ENCODE data around the gene CD160. TPM values are rescaled to one million over a fixed set of nuclear protein-coding genes. Genes with fewer than 3 reads are reported as not detected.

The CD160 gene
- total and polyA plus RNA-seq, 2 of the 13 experiments (the other 11 are each of a cell fraction or from before 2014, with no cell fraction given) = 0.09 TPM; not detected in 1

DNA sequence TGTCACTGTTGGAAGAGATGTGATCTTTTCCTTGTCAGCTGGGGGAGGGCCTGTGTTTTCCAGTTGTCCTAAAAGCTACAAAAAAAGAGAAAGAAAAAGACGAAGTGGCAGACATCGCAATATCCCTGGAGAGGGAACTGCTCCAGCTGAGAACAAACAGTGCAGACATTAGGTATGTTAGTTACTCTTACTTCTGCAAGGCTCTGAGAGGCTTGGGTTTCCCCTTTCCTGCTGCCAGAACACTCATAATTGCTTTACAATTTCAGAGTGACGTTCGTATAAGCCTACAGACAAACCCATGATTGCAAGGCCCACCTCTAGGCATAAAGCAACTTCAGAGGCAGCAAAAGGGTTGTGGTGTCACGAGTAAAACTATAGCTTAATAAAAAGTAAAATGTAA is 31.1 kb downstream of the CD160 start:
- H3K9me3 ChIP-seq (ENCODE audit: low read length) = no peaks in the 10 kb centered on the region
- ChIA-PET CTCF (ENCODE audit: low intra/inter-chr PET ratio, low total read pairs) (no interaction called here), POLR2A (no interaction called here)
- H2AFZ ChIP-seq (ENCODE audit: low read length) = no peak overlapping the region
- TF ChIP-seq ZNF260 (CRISPR knock-in tag; IDR thresholded peaks at IDR 0.05; ENCODE audit: borderline replicate concordance, low read depth) (no peak), PRPF4 (IDR thresholded peaks at IDR 0.05; ENCODE audit: low read depth, low read length, poor library complexity, severe bottlenecking) (no peak), NFE2L1 (CRISPR knock-in tag; IDR thresholded peaks at IDR 0.05; ENCODE audit: borderline replicate concordance) (no peak)
- TF ChIP-seq, protein P1, sequence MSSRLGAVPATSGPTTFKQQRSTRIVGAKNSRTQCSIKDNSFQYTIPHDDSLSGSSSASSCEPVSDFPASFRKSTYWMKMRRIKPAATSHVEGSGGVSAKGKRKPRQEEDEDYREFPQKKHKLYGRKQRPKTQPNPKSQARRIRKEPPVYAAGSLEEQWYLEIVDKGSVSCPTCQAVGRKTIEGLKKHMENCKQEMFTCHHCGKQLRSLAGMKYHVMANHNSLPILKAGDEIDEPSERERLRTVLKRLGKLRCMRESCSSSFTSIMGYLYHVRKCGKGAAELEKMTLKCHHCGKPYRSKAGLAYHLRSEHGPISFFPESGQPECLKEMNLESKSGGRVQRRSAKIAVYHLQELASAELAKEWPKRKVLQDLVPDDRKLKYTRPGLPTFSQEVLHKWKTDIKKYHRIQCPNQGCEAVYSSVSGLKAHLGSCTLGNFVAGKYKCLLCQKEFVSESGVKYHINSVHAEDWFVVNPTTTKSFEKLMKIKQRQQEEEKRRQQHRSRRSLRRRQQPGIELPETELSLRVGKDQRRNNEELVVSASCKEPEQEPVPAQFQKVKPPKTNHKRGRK (CRISPR knock-in tag; IDR thresholded peaks at IDR 0.05) = no peak
- TF ChIP-seq, protein P2, sequence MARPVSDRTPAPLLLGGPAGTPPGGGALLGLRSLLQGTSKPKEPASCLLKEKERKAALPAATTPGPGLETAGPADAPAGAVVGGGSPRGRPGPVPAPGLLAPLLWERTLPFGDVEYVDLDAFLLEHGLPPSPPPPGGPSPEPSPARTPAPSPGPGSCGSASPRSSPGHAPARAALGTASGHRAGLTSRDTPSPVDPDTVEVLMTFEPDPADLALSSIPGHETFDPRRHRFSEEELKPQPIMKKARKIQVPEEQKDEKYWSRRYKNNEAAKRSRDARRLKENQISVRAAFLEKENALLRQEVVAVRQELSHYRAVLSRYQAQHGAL (CRISPR knock-in tag; IDR thresholded peaks at IDR 0.05; ENCODE audit: not compliant biosample characterization) = no peak
- no peaks in the 10 kb centered on the region for H3K27me3 ChIP-seq (ENCODE audit: control insufficient read depth in 1 of 2, insufficient read depth in 2 of 2, low read length in 2 of 2)
- H3K4me1 ChIP-seq (ENCODE audit: insufficient read depth, low read length) = no peaks in the 10 kb centered on the region
- H3K27ac ChIP-seq (ENCODE audit: extremely low read length, insufficient read depth, low read length) = no peak overlapping the region
- H3K4me2 ChIP-seq (ENCODE audit: low read depth, low read length) = no peak overlapping the region
- no peaks in the 10 kb centered on the region for H3K79me2 ChIP-seq (ENCODE audit: insufficient read depth, low read length)
- intact Hi-C loops (cut with micrococcal nuclease; ENCODE audit: unreplicated experiment) = no loop called here
- BruUV-seq (replicated peaks) = no TSS peak
- peaks cover 9 to 57% of the 10 kb centered on the region in 2 experiments for H3K36me3 ChIP-seq (replicated peaks in 1 of 2; ENCODE audit: control insufficient read depth in 1 of 2, insufficient read depth in 2 of 2, low read length in 2 of 2)
- FAIRE-seq (no peak), DNase-seq (ENCODE audit: low spot score) (no peak), ATAC-seq (no peak)
- no peak overlapping the region for H3K4me3 ChIP-seq (replicated peaks in 1 of 3; ENCODE audit: insufficient read depth in 1 of 3, low read depth in 2 of 3, low read length in 3 of 3)
- no peaks in the 10 kb centered on the region for H4K20me1 ChIP-seq (ENCODE audit: insufficient read depth, low read length)
- in situ Hi-C loops (cut with HindIII; ENCODE audit: extremely low pct_ligation_motif_present, low pct_unique_long_range_greater_than_20kb) = no loop called here
- no peak overlapping the region for H3K9ac ChIP-seq (ENCODE audit: insufficient read depth, low read depth, low read length)
- WGBS (ENCODE audit: low lambda C conversion rate) = 93% methylated on average over 5 of the region's 5 CpGs

DNA sequence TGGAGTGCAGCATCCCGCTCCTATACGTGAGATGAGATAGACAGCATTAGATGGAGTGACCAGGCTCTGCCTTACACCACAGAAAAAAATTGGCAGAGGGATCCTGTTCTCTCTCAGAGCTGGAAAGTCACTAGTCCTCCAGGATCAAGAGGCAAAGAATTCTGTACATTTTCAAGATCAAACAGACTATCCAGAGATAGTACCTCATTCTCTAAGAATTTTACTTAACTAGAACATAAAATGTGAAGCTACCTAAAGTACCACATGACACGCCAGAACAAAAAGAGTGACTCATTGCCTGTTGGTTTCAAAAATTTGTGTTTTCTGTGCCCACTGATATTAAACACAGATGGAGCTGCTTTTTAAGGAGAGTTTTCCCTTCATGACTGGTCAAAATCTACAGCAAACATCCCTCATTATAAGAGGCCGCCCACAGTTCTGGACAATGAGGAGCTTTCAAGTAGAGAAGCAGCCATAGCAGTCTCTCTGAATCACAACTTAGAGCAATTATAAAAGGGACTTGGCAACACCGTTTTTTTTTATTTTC is 32.3 kb downstream of the CD160 start:
- H3K27me3 ChIP-seq (ENCODE audit: control insufficient read depth in 1 of 2, insufficient read depth in 2 of 2, low read length in 2 of 2) = no peaks in the 10 kb centered on the region
- H3K27ac ChIP-seq (ENCODE audit: extremely low read length, insufficient read depth, low read length) = no peak overlapping the region
- peaks cover 9 to 49% of the 10 kb centered on the region in 2 experiments for H3K36me3 ChIP-seq (replicated peaks in 1 of 2; ENCODE audit: control insufficient read depth in 1 of 2, insufficient read depth in 2 of 2, low read length in 2 of 2)
- no peak overlapping the region for H2AFZ ChIP-seq (ENCODE audit: low read length)
- 98% methylated on average over 5 of the region's 5 CpGs for WGBS (ENCODE audit: low lambda C conversion rate)
- H3K4me2 ChIP-seq (ENCODE audit: low read depth, low read length) = no peak overlapping the region
- no peaks in the 10 kb centered on the region for H3K79me2 ChIP-seq (ENCODE audit: insufficient read depth, low read length)
- no peak for DNase-seq (ENCODE audit: low spot score)
- H3K9me3 ChIP-seq (ENCODE audit: low read length) = no peaks in the 10 kb centered on the region
- H4K20me1 ChIP-seq (ENCODE audit: insufficient read depth, low read length) = no peaks in the 10 kb centered on the region
- no peak for ATAC-seq
- no TSS peak for BruUV-seq (replicated peaks)
- ChIA-PET CTCF (ENCODE audit: low intra/inter-chr PET ratio, low total read pairs) (no interaction called here), POLR2A (no interaction called here)
- no peak overlapping the region for H3K9ac ChIP-seq (ENCODE audit: insufficient read depth, low read depth, low read length)
- in situ Hi-C loops (cut with HindIII; ENCODE audit: extremely low pct_ligation_motif_present, low pct_unique_long_range_greater_than_20kb) (no loop called here), intact Hi-C loops (cut with micrococcal nuclease; ENCODE audit: unreplicated experiment) (no loop called here)
- no peak overlapping the region for H3K4me3 ChIP-seq (replicated peaks in 1 of 3; ENCODE audit: insufficient read depth in 1 of 3, low read depth in 2 of 3, low read length in 3 of 3)
- no peak for FAIRE-seq
- no peaks in the 10 kb centered on the region for H3K4me1 ChIP-seq (ENCODE audit: insufficient read depth, low read length)
- TF ChIP-seq, protein P3, sequence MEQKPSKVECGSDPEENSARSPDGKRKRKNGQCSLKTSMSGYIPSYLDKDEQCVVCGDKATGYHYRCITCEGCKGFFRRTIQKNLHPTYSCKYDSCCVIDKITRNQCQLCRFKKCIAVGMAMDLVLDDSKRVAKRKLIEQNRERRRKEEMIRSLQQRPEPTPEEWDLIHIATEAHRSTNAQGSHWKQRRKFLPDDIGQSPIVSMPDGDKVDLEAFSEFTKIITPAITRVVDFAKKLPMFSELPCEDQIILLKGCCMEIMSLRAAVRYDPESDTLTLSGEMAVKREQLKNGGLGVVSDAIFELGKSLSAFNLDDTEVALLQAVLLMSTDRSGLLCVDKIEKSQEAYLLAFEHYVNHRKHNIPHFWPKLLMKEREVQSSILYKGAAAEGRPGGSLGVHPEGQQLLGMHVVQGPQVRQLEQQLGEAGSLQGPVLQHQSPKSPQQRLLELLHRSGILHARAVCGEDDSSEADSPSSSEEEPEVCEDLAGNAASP (CRISPR knock-in tag; IDR thresholded peaks at IDR 0.05; ENCODE audit: borderline replicate concordance) = no peak
- TF ChIP-seq ZKSCAN5 (CRISPR knock-in tag; IDR thresholded peaks at IDR 0.05) (no peak), PRPF4 (IDR thresholded peaks at IDR 0.05; ENCODE audit: low read depth, low read length, poor library complexity, severe bottlenecking) (no peak)
- TF ChIP-seq, protein P4, sequence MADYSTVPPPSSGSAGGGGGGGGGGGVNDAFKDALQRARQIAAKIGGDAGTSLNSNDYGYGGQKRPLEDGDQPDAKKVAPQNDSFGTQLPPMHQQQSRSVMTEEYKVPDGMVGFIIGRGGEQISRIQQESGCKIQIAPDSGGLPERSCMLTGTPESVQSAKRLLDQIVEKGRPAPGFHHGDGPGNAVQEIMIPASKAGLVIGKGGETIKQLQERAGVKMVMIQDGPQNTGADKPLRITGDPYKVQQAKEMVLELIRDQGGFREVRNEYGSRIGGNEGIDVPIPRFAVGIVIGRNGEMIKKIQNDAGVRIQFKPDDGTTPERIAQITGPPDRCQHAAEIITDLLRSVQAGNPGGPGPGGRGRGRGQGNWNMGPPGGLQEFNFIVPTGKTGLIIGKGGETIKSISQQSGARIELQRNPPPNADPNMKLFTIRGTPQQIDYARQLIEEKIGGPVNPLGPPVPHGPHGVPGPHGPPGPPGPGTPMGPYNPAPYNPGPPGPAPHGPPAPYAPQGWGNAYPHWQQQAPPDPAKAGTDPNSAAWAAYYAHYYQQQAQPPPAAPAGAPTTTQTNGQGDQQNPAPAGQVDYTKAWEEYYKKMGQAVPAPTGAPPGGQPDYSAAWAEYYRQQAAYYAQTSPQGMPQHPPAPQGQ (CRISPR knock-in tag; IDR thresholded peaks at IDR 0.05; ENCODE audit: borderline replicate concordance) = no peak
- TF ChIP-seq, protein P5, sequence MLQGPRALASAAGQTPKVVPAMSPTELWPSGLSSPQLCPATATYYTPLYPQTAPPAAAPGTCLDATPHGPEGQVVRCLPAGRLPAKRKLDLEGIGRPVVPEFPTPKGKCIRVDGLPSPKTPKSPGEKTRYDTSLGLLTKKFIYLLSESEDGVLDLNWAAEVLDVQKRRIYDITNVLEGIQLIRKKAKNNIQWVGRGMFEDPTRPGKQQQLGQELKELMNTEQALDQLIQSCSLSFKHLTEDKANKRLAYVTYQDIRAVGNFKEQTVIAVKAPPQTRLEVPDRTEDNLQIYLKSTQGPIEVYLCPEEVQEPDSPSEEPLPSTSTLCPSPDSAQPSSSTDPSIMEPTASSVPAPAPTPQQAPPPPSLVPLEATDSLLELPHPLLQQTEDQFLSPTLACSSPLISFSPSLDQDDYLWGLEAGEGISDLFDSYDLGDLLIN (CRISPR knock-in tag; IDR thresholded peaks at IDR 0.05; ENCODE audit: borderline replicate concordance) = no peak
